Coronary artery (tissue), 2 donors: ENCODE measurements around the gene CHRNE.

Experiments used
- DNase-seq: peaks from one replicate; pipeline ENCODE4 v3.0.0-alpha.2; 2017; ENCODE audit warnings: low spot score
- H3K27ac ChIP-seq, 2 donors: fragments of 200-600 bp; sonication (generic); one replicate each; pipeline ENCODE4 v1.5.1; 2016 to 2019
- H3K4me3 ChIP-seq: fragments of 200-600 bp; sonication (generic); 2 replicates; pipeline ENCODE4 v1.5.1; 2016; ENCODE audit warnings: mild to moderate bottlenecking, moderate library complexity
- CTCF ChIP-seq: fragments of 200-600 bp; sonication (generic); IDR thresholded peaks from one replicate; pipeline ENCODE4 v1.5.1; 2019; ENCODE audit warnings: antibody characterized with exemption

CHRNE gene

GRCh38 chr17:4939546-4939795 is 36.6 kb upstream of the CHRNE start:
- Histone ChIP-seq H3K4me3 (peak overlapping the region; percentile 80), H3K27ac (peak overlapping the region; percentile 86 to 93)
- no peak for TF ChIP-seq CTCF
- DNase-seq = no peak

- DNase-seq = no peak
- H3K4me3 ChIP-seq = peak overlapping the region; percentile 80
- TF ChIP-seq CTCF = no peak
- peak overlapping the region; percentile 86 to 93 for H3K27ac ChIP-seq
These were observed 36.0 kb upstream of the CHRNE start for GRCh38 chr17:4938688-4939545.

GRCh38 chr17:4938069-4938491 is 35.2 kb upstream of the CHRNE start:
- Histone ChIP-seq H3K4me3 (peak overlapping the region; percentile 80), H3K27ac (peak overlapping the region in 1 of 2 donors; percentile 93)
- no peak for TF ChIP-seq CTCF
- no peak for DNase-seq

GRCh38 chr17:4937553-4937952 is 34.7 kb upstream of the CHRNE start:
- no peak for DNase-seq
- no peak for TF ChIP-seq CTCF
- Histone ChIP-seq H3K4me3 (no peak overlapping the region), H3K27ac (no peak overlapping the region)

GRCh38 chr17:4936436-4936835 is 33.5 kb upstream of the CHRNE start:
- no peak for DNase-seq
- Histone ChIP-seq H3K4me3 (no peak overlapping the region), H3K27ac (no peak overlapping the region)
- no peak for TF ChIP-seq CTCF

GRCh38 chr17:4935650-4936049 is 32.8 kb upstream of the CHRNE start:
- no peak for TF ChIP-seq CTCF
- Histone ChIP-seq H3K27ac (no peak overlapping the region), H3K4me3 (no peak overlapping the region)
- DNase-seq = no peak
